ENCODE results near the gene KRTAP2-1. TPM values are rescaled to one million over a fixed set of nuclear protein-coding genes. Genes with fewer than 3 reads are reported as not detected.

KRTAP2-1 gene
- total and polyA plus RNA-seq, 2 of the 13 experiments (the other 11 are each of a cell fraction or from before 2014, with no cell fraction given) = not detected

GRCh38 chr17:41009301-41009760 is 37.8 kb downstream of the KRTAP2-1 start (continued):
- TF ChIP-seq NR2F6 (IDR thresholded peaks at IDR 0.05) = peak; percentile 77
- TF ChIP-seq NR2F6 (CRISPR knock-in tag; IDR thresholded peaks at IDR 0.05) = peak; percentile 58
- TF ChIP-seq THAP9 (CRISPR knock-in tag; IDR thresholded peaks at IDR 0.05; ENCODE audit: borderline replicate concordance) = no peak
- no peak for TF ChIP-seq MAFF (IDR thresholded peaks at IDR 0.05; ENCODE audit: low read depth, low read length)
- 0 out of 2 replicates have a peak, but pooled peaks have one; percentile 67 for TF ChIP-seq ZKSCAN8 (CRISPR knock-in tag; IDR thresholded peaks at IDR 0.05; ENCODE audit: borderline replicate concordance)
- TF ChIP-seq SKI (IDR thresholded peaks at IDR 0.05; ENCODE audit: partially characterized antibody) = peak; percentile 20
- no peak for TF ChIP-seq ZNF704 (CRISPR knock-in tag; IDR thresholded peaks at IDR 0.05; ENCODE audit: borderline replicate concordance)
- TF ChIP-seq MXI1 (IDR thresholded peaks at IDR 0.05; ENCODE audit: borderline replicate concordance, low read depth, low read length) = no peak
- TF ChIP-seq TCF12 (IDR thresholded peaks at IDR 0.05) = no peak
- no peak for TF ChIP-seq TCF12 (CRISPR knock-in tag; IDR thresholded peaks at IDR 0.05)
- TF ChIP-seq KDM6A (CRISPR knock-in tag; IDR thresholded peaks at IDR 0.05; ENCODE audit: low read depth) = peak; percentile 58; the same call in 1 of the 2 replicates
- TF ChIP-seq ZNF607 (CRISPR knock-in tag; IDR thresholded peaks at IDR 0.05; ENCODE audit: borderline replicate concordance) = no peak
- no peak for TF ChIP-seq ZNF468 (CRISPR knock-in tag; IDR thresholded peaks at IDR 0.05)
- no peak for TF ChIP-seq RAD51 (IDR thresholded peaks at IDR 0.05; ENCODE audit: borderline replicate concordance)
- TF ChIP-seq ZNF234 (CRISPR knock-in tag; conservative IDR thresholded peaks at IDR 0.05) = no peak
- no peak for TF ChIP-seq GABPB1 (CRISPR knock-in tag; IDR thresholded peaks at IDR 0.05)
- TF ChIP-seq ZFP41 (CRISPR knock-in tag; IDR thresholded peaks at IDR 0.05; ENCODE audit: borderline replicate concordance) = no peak
- no peak for TF ChIP-seq ARNT (IDR thresholded peaks at IDR 0.05)
- TF ChIP-seq ZNF747 (CRISPR knock-in tag; IDR thresholded peaks at IDR 0.05; ENCODE audit: borderline replicate concordance) = no peak
- no peak for TF ChIP-seq SP4 (CRISPR knock-in tag; IDR thresholded peaks at IDR 0.05)
- no peak for TF ChIP-seq ARHGAP35 (CRISPR knock-in tag; IDR thresholded peaks at IDR 0.05; ENCODE audit: borderline replicate concordance)
- TF ChIP-seq ARID3A (IDR thresholded peaks at IDR 0.05; ENCODE audit: low read depth, low read length) = peak; percentile 97
- TF ChIP-seq IKZF5 (CRISPR knock-in tag; IDR thresholded peaks at IDR 0.05) = no peak
- TF ChIP-seq CCDC6 (CRISPR knock-in tag; IDR thresholded peaks at IDR 0.05) = no peak; the same call in 1 of the 2 replicates

Measured in HepG2 (cell line).